ENCODE measurements around the gene PIF1.

The PIF1 gene, protein sequence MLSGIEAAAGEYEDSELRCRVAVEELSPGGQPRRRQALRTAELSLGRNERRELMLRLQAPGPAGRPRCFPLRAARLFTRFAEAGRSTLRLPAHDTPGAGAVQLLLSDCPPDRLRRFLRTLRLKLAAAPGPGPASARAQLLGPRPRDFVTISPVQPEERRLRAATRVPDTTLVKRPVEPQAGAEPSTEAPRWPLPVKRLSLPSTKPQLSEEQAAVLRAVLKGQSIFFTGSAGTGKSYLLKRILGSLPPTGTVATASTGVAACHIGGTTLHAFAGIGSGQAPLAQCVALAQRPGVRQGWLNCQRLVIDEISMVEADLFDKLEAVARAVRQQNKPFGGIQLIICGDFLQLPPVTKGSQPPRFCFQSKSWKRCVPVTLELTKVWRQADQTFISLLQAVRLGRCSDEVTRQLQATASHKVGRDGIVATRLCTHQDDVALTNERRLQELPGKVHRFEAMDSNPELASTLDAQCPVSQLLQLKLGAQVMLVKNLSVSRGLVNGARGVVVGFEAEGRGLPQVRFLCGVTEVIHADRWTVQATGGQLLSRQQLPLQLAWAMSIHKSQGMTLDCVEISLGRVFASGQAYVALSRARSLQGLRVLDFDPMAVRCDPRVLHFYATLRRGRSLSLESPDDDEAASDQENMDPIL

DNA sequence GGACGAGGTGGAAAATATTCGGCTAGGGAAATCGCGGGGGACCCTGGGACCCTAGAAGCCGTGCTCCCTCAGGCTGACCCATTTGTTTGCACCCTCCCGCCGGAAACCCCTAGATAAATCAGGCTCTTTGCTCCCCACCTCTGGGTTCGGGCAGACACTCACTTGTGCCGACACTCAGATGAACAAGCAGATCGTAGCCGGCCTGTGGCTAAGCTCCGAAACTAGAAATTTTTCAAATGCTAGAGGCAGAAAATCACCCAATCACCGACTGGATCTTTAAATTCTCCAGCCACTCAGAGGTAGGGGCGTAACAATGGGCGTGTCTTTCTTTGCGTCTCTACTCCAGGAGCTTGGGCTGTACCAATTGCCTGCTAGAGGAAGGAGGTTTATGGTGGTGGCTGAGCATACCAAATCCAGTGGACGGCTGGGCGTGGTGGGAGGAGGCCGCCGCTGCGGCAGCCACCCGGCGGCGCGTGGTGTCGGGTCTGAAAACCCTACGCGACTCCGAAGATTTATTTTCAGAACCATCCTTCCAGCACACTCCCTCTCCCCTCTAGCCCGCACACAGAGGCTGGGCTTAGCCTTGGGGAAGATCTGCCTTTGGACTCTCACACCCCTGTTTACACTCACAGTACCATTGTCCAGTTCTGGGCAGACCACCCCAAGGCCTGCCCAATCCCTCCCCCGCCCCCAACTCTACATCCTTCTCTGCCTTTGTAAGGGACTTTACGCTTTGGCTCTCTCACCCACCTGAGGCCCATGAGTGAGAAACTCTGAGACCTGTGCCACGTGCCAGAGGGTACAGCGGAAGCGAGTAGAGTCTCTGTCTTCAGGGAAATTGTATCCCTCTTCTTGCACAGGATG, at the start of gene PIF1:
TSS of gene PIF1 (minus strand) at position 217 of the 864 bp plus-strand sequence. CDS start 1,312 bp downstream, outside the sequence.
- FAIRE-seq, result peak; percentile 97

DNA sequence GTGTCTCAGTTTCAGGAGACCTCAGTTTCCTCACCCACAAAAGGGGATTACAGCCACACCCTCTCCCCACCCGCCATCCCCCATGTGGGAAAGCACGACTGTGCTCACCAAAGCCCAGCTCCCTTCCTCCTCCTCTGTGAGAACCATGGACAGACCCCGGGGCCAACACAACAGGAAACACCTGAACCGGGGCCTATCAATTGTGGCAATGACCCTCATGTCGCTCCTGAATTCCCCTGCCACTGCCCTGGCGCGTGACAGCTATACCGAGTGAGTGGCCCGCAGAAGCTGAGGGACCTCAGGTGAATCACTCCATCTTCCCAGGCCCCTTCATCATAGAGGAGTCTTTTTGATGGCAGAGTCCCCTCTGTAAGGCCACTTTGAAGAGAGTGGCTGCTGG, 44.9 kb upstream of the PIF1 start:
- no peak for FAIRE-seq

DNA sequence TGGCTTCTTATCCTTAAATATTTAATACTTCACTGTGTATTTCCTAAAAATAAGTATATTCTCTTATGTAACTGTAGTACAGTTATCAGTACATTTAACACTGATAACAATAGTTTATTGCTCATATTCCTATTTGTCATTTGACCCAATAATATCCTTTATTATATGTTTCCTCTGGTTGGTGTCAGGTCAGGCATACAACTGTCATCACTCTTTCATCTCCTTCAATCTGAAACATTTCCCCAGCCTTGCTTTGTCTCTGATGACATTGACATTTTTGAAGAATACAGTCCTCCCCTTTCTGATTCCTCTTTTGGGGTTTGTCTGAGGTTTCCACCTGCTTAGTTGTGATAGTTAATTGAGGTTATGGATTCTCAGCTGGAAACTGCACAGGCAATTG, 44.1 kb upstream of the PIF1 start:
- no peak for FAIRE-seq

DNA sequence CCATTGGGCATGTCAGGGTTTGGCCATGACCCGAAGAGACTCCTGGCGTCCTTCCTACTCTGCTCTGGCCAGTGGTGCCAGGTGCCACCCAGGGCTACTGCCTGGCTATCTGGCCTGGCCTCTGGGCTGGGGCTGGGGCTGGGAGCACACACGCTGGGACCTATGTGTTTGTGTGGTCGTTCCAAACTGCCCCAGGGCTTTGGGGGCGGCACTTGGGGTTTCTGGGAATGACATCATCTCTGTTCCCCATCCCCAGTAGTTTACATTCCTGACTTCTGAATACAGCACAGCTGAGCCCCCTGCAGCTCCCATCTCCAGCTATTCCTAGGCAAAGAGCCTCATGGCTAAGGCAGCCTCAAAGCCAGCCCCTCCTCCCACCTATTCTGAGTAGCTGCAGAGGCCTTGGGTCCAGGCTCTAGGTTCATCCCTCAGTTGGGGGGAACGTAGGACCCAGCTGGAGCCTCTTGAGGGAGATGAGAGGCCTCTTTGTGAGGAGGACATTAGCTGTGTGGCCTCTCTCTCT, 40.6 kb upstream of the PIF1 start:
- FAIRE-seq, result no peak

DNA sequence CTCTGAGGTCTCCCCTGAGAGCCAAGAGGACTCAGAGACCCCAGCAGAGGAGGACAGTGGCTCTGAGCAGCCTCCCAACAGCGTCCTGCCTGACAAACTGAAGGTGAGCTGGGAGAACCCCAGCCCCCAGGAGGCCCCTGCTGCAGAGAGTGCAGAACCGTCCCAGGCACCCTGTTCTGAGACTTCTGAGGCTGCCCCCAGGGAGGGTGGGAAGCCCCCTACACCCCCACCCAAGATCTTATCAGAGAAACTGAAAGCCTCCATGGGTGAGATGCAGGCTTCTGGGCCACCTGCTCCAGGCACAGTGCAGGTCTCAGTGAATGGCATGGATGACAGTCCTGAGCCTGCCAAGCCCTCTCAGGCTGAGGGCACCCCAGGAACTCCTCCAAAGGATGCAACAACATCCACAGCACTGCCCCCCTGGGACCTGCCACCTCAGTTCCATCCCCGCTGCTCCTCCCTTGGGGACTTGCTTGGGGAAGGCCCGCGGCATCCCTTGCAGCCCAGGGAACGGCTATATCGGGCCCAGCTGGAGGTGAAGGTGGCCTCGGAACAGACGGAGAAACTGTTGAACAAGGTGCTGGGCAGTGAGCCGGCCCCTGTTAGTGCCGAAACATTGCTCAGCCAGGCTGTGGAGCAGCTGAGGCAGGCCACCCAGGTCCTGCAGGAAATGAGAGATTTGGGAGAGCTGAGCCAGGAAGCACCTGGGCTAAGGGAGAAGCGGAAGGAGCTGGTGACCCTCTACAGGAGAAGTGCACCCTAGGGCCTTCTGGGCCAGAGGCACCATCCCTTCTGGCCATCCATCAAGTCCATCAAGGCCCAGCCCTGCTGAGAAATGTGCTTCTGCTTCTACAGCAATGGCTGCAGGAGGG, 39.9 kb upstream of the PIF1 start:
- FAIRE-seq, result no peak

DNA sequence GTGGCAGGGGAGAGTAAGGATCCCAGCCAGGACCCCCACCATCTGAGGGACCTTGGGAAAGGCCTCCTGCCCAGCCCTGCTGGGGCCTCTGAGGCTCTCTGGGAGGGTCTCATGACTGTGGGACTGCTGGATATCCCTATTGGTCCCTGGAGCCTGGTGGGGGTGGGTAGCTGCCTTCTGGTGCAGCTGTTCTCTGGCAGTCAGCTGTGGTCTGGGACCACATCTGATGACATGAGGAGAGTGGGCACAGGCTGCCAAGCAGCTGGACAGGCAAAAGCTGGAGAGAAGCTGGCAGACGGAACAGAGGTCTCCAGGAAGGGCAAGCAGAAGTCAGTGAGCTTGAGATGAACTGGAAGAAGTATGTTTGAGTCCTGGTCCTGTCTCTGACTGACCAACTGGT, 38.6 kb upstream of the PIF1 start:
- no peak for FAIRE-seq

DNA sequence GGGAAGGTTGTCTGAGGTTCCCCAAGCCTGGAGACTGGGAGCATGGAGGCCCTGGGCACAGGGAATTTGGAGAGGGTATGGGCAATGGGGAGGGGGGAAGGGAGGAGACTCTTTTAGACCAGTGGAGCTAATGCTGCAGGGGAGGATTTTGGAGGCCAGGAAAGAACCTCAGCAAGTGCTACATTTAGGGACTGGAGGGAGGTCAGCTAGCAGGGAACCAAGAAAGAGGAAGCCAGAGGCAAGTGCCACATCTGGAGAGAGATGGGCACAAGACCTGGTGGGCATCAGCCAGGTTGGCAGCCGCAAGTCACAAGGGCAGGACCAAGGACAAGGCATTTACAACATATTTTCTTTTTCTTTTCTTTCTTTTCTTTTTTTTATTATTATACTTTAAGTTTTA, 37.0 kb upstream of the PIF1 start:
- no peak for FAIRE-seq

DNA sequence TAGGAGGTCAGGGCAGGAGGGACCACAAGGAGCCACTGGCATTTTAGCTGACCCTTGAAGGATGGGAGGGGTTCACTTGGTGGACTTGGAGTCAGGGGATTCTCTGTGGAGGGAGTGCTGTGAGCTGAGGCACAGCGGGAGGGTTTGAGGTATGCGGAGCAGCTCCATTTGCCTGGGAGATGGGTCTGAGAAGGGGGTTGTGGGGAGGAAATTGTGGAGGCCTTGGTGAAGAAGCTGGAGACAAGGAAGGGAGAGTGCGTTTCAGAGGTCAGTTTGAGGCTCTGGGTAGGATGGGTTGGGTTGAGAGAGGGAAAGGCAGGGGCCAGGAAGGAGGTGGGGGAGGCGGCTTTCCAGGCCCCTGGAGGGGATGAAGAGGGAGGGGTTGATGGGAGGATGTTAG, 36.5 kb upstream of the PIF1 start:
- no peak for FAIRE-seq

DNA sequence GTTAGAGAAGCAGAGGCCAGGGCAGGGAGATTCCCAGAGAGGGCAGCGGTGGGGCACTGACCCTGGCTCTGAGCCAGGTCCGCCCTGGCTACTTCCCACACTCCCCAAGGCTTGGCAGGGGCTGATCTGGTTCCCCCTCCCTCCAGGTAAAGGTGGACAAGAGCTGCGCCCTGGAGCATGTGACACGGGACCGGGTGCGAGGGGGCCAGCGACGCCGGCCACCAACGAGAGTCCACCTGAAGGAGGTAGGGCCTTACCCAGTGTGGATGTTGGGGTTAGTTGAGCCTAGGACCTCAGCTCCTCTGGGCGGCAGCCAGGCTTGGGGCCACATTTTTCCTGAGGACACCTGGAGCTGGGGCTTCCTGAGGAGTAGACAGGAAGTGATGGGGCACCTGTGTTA, 35.9 kb upstream of the PIF1 start:
- no peak for FAIRE-seq

DNA sequence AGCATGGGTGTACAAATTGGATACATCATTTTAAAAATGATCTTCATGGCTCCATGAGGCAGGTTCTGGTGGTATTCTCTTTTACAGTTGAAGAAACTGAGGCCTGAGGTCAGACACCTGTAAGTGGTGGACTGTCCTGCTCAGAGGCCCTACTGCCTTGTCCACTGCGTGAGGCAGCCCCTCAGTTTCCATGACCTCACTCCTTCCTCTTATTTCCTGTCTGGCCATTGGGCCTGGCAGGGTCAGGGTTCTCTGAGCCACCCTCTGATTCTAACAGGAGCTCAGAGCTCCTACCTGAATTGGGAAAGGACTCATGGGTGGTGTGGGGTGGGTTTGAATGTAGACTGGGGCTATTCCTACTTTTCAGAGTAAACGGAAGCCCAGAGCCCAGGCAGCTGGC, 33.8 kb upstream of the PIF1 start:
- no peak for FAIRE-seq

DNA sequence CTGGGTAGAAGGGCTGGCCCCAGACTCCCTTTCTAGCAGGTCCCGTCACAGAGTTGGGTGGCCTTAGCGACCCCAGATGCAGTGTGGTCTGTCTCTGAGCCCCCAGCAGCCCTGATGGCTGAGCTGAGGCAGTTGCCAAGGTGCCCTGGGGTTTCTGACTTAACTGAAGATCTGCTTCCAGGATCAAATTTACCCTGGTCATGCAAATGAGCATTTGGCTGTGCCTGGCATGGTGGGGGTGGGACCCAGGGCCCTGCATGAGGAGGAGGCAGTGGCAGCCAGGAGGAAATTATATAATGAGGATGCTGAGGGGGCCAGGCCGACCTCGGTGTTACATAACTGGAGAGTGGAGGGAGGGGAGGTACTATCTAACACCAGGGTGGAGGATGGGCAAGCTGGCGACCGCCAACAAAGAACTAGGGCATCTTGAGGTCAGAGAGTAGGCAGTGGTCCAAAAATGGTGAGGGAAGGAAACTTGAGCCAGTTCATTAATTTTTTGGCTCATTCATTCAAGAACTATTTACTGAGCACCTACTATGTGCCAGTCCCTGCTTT, 32.7 kb upstream of the PIF1 start:
- no peak for FAIRE-seq

DNA sequence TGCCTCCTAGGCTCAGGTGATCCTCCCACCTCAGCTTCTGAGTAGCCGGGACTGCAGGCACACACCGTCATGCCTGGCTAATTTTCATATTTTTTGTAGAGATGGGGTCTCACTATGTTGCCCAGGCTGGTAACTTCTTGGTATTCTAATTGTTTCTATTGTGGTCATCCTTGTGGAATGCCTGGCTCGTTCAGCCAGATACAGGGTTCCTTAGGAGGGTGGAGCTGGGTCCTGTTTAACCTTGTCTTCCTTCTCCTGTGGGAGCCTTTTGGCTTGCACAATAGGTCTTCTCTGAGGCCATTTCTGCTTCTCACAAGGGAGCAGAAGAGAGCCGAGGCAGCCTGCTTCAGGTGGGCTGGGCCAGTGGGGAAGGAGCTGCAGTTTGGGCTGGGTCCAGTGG, 32.0 kb upstream of the PIF1 start:
- FAIRE-seq, result no peak

DNA sequence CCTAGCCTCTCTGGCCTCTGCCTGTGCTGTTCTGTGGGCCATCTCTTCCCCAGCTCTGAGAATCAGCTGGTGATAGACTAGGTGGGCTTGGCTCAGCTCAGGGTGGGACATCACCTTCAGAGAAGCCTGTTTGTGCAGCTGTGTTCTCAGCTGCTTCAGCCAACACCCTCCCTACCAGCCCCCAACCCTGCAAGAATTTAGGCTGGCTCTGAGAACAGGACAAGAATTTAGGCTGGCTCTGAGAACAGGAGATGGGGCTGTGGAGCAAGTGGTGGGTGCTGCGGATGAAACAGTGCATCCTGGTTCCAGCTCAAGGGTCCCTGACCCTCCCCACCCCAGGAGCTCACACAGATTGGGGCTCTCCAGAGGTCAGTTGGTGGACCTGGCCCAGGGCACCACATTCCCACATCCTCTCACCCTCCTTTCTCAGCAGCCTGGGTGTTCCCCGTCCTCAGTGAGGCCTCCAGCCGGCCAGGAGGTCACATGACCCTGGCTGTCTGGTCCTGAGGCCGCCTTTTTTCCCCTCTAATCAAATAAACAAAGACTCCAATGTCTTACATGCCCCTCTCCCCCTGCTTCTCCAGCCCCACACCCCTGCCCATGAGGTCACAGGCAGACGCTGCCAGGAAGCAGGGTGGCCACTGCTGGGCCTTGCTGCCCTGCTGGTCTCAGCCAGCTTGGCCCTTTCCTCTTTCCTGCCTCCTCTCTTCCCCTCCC, 31.1 kb upstream of the PIF1 start:
- no peak for FAIRE-seq

DNA sequence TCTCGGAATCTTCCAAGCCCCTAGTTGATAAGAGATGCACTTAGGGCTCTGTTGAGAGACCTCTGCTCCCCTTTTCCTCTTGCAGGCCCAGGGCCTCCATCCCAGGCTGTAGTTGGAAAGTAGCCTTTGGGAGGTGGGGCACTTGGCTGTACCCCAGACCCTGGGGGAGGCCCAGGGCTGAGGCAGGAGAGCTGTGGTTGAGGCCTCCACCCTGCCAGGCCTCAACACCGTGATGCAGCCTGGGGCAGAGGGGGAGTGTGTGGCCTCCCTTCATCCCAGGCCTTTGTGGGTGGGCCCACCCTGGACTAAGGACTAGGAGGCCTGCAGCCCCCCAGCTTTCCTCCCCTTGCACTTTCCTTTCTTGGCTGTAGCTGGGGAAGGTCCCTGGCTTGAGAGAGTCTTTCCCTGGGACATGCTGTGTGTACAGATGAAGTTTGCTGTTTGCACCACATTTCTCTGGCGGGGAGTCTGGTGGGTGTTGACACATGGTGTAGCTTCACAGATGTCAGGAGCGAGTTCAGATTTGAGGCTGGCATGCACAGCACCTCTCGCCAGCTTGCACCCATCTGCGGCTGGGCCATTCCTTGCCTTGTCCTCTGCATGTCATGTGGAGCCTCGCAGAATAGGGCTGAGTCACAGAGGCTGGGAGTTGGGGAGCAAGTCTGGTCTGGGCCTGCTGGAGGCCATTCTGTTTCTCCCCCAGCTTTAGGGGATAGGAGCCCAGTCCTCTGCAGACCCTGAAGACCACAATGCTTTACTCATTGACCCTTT, 29.9 kb upstream of the PIF1 start:
- FAIRE-seq, result no peak

DNA sequence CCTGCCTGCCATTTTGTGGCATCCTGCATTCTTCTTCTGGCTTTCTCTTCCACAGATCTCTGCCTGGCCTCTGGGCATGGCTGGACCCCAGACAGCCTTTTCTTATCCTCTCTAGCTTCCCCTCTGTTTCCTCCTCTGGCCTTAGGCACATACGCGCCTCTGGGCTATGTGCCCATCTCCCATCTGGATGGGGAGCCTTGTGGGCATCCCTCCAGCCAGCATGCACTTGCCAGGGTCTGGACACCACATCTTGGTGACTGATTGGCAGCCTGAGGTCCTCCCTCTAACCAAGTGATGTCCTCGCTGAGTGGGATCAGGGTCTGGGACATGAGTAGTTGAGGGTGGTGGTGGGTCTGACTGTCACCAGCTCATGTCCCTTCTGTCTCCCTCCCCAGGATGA, 29.1 kb upstream of the PIF1 start:
- no peak for FAIRE-seq

DNA sequence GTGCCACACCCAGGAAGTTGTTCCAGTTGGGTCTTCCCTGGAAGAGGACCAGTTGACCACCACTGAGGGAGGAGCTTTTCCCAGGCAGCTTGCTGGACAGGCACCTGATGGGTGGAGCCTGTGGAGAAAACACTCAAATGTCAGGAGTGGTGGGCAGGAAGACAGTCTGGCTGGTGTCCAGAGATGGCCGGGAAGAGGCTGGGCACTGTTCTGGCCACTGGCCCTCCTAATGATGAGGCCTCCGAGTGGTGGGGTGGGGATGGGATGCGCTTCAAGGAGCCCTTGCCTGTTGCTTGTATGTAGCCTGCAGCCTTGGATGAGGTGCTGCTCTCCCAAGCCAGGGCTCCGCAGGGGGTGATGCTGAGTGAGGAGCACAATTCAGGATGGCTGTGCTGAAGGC, 28.6 kb upstream of the PIF1 start:
- FAIRE-seq, result no peak

DNA sequence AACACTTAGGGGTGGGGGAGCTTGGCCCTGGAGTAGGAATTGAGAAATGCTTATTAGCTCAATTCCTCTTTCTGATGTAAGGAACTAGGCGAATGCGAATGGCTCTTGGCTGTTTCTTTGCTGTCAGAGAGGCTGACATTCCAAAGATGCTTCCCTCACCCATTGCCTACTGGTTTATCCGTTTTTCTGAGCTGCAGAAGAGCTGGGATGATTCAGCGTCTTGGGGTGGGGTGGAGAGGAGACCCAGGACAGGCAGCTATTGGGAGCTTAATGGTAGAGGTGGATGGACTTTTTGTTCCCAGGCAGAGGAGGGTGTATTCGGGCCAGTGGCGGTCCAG, 26.0 kb upstream of the PIF1 start:
- no peak for FAIRE-seq

DNA sequence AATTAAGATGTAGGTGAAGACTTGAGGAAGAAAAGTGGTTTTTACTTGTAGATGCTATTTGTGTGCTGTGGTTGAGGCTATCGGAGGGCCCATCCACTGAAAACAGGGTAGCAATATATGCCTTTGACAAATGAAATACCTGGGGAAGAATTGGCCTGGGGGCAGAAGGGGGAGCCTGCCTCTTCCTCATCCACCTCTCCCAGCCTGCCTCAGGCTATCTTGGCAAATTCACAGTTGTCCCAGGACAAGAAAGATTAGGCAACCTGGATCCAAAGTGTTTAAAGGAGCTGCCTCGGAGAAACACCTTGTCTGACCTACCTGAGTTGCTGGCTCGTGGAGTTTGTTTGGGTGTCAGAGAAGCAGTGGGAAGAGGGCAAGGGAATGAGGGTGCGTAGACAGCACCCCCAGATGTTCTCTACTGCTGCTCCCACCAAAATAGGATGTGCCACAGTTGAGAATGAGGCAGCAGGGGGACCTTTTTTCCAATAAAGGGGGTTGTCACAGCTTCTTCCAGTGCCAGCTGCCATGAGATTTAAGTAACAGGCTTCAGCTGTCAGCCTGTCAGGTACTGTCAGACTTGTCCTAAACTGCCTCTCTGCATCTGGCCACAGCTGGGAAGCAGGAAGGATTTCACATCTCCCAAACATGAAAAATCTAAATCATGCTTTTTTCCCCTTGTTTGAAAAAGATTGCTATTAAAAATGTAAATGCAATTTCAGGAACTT, 25.5 kb upstream of the PIF1 start:
- no peak for FAIRE-seq

DNA sequence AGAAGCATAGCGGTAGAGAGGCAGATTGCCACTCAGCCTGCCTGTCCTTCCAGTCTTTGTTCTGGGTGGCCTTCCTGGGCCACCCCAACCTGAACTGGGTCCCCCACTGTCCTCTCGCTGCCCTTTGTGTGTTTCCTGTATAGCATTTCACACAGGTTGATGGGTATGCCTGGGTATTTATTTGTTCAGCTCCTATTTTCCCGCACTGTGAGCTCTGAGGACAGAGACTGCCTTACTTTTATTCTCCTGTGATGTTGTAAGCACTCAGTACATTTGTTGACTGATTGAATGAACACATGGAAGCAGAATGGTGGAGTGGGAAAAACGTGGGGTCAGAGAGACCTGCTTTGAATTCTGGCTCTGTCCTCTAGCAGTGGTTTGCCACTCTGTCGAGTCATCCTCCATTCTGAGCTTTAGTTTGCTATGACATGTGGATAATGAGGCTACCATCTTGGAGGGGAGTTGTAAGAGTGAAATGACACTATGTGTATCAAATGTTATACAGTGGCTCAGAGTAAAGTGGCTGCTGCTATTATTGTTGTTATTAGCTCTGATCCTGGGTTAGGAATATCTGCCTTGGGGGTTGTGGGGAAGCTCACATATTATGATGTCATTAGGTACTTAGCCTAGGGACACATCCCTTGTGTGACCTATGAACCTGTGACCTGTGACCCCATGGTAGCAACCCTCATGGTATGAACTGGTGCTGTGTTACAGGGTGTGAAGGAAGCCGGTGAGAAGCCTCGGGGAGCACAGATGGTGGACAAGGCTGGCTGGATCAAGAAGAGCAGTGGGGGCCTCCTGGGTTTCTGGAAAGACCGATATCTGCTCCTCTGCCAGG, 22.6 kb upstream of the PIF1 start:
- FAIRE-seq, result no peak
